ENCODE measurements around the gene LY6G5B.

The LY6G5B gene

DNA sequence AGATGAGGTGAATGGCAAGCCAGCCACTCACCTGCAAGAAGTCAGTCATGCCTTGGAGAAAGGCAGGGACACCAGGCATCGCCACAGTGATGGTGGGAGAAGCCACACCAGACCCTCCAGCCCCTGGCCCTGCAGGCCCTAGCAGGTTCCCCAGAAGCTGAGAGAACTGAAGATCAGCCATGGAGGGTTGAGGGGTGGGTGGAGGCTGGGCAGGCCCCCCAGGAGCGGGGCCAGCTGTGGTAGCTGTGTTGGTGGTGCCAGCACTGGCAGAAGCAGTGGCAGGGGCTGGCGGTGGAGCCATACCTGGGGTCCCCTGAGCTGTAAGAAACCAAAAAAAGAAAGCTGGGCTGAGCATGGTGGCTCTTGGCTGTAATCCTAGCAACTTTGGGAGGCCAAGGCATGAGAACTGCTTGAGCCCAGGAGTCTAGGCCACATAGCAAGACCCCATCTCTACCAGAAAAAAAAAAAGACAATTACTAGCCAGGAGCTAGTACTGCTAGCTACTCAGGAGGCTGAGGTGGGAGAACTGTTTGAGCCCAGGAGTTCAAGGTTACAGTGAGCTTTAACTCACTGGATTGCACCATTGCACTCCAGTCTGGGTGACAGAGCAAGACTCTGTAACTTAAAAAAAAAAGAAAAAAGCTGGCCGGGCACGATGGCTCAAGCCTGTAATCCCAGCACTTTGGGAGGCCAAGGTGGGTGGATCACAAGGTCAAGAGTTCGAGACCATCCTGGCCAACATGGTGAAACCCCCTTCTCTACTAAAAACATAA, 26.8 kb upstream of the LY6G5B start:
- DNase-seq = no peak

DNA sequence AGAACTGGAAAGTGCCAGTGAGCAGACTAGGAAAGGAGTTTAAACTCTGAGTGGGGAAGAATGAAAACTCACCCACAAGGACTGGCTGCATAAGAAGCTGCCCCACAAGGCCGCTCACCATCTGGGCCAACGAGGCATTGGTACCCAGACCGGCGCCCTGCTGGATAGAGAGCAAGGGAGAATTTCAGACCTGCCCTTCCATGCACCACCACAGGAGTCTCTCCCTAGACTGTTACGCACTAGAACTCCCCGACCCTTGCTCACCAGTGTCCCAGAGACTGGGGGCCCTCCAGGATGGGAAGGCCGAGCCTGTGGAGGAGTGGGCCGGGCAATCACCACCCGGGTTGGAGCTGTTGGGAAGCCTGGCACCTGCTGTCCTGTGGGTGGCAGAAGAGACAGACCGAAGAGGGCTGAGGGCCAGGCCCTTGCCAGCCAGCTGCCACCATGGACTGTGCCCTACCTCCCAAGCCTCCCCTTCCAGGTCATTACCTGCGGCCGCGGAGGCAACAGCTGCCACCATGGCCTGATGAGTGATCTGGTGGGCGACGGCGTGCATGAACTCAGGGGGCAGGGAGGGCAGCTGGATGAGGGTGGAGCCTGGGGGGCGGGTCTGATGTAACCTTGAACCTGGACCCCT, 25.8 kb upstream of the LY6G5B start:
- no peak for DNase-seq

DNA sequence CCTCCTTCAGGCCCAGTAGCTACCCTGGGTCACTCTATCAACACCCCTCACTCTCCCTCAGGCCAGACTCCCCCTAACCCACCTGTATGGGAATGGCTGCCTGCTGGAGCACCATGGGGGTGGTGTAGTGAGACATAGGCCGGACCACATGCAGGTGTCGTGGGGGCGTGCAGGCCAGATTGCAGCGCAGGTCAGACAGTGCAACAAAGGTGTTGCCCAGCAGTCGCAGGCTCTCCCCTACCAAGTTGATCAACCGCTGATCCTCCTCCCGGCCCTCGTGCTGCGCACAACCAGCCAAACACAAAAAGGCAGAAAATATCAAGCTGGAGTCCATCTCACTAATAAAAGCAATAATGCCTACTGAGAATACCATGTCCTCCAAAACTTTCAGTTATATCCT, 24.5 kb upstream of the LY6G5B start:
- DNase-seq = no peak

DNA sequence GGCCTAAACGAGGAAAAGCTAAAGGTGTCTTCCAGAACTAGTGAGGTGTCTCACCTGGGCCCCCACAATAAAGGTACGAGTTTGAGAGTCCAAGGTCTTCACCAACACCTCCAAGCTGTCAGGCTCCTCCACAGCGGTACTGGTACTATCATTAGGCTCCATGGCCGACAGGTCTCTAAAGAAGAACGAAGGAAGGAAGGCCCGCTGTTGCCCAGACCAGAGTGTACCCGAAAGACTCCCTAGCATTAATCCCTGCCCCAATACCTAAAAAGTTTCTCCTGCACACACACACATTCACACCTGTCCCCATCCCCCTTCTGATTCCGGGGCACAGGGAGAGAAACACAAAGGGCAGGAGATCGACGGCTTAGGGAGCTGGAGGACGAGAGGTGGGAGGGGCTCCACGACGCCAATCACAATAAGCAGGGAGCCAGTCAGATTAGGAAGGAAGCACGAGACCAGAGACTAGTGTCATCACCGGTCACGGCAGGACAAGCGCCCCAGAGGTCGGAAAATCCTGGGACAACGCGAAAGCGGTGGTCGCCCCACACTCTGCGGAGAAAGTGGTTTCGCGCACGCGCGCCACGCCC, 18.1 kb upstream of the LY6G5B start:
- no peak for DNase-seq

DNA sequence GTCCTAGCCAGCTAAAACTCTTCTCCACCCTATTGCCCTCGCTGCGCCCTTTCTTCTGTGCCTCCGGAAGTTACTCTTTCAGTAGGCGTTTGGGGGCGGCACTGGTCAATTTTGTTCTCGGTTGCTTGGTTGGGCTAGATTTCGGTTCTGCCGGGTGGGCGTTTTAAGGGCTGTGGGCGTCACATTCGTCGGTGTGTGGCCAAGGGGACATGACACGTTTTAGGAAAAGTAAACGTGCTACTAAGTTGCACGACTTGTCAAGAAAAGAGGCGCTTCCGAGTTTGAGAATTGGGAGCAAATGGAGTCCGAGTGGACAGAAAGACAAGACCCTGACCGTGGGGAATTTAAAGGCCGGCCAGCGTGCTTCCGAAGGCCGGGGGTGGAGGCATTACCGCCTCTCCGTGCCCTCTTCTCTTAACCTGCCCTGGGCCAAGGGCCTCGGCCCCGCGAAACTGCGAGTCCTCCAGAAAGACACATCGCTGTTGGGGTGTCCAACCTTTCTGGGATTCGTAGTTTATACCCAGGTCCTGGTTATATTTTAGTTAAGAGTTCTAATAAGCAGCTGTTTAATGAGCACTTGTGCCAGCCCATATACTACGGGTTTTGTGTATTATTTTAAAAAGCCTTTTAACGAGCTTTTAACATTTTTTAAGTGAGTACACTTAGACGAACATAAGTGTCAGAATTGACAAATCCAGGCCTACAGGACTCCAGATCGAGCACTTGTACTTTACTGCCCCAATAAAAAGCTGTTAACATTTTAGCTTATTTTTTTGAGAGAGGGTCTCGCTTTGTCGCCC, 16.7 kb upstream of the LY6G5B start:
- DNase-seq = no peak

DNA sequence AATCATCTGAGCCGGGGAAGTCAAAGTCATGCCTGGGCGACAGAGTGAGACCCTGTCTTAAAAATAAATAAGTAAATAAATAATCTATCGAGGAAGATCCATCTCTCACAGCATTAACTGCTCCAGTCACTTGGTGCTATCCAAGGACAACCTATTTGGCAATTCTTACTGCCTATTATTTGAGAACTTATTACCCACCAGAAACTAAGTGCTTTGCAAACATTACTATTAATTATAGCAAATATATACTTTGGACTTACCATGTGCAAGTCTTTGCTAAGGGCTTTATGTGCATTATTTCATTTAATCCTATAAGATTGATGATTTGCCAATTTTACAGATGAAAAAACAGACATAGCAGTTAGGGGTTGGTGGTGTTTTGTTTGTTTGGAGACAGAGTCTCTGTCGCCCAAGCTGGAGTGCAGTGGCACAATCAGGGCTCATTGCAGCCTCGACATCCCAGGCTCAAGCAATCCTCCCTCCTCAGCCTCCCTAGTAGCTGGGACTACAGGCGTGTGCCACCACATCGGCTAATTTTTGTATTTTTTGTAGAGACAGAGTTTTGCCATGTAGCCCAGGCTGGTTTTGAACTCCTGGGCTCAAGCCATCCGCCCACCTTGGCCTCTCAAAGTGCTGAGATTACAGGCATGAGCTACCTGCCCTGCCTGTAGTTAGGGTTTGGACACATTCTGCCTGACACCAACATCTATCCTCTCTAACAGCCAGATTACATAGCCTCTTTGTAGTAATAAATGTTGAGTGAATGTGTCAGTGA, 15.0 kb upstream of the LY6G5B start:
- no peak for DNase-seq

DNA sequence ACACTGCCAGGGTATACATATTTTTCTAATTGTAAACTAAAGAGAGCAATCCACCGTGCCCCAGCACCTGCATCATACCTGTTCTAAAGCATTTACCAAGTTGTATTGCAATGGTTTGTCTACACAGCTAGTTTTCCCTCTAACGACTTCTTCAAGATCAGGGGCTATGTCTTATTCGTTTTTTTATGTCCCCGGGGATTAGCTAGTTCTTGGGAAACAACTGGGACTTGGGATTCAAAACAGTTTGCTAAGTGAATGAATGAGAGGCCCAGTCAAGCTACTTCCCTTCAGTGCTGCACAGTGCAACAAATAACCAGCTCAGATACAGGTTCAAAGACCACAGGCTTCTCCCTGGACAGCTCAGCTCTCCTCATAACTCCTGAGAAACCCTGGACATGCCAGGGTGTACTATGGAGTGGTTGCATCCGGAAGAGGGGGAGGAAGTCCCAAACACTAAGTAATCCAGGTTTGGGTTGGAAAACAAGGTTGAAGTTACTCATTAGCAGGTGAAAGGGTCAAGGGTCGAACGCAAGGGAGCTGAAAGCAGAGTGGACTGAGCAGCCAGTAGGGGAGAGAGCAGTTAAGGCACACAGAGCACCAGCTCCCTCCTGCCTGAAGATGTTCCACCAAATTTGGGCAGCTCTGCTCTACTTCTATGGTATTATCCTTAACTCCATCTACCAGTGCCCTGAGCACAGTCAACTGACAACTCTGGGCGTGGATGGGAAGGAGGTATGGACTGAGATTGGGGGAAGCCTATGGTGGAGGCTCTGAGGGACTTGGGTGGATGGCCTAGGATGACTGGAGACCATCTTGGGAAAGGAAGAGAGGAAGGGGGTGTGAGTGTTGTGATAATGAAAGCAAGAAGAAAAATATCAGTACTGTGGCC, 14.2 kb upstream of the LY6G5B start, which contains the start of gene APOM:
Gene APOM (plus strand): TSS at position 546 of the 889 bp plus-strand sequence. CDS start 73 bp downstream, at position 619.
- no peak for DNase-seq

DNA sequence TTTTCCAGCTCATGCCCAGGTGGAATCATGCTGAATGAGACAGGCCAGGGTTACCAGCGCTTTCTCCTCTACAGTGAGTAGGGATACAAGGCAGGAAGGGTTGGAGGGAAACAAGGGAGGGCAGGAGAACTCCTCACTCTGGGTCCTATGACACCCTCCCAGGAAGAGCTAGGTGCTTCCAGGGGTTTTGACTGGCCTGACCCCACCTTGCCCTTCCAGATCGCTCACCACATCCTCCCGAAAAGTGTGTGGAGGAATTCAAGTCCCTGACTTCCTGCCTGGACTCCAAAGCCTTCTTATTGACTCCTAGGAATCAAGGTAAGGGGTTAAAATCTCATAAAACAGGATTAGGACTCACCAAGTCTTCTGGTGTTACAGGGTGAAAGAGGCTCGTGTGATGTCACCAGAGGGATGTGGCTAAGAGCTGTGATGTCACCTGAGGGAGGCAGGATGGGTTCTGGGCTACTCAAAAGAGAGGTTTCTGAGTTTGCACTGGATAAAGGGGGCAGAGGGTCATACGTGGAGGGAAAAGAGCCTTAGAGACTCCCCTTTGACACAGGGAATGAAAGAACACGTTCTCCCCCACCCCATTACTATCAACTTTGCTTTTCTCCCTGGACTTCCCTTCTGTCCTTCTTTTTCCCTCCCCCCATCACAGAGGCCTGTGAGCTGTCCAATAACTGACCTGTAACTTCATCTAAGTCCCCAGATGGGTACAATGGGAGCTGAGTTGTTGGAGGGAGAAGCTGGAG, 12.2 kb upstream of the LY6G5B start:
- peak; percentile 42 for DNase-seq

DNA sequence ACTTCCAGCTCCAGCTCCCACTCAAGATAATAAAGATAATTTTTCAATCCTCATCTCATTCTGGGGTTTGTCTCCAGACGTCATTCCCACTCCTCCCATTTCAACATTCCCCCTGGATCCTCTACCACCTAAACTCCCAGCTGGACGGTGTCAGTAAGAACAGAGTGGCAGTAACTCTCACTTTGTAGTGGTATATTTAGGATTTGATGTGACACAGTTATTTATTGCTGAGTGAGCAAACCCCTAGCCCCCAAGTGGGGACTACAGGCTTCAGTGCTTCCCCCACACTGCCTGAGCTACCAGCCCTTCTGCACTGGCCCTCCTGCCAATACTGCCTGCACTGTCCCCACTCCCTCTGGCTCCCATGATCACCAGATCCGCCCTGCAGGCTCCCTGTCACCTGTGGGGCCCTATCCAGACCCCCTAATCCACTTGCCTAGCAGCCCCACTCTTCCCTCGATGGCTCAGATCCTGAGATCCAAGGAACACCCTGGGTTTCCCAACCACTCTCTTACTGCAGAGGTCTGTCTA, 11.6 kb upstream of the LY6G5B start:
- no peak for DNase-seq

DNA sequence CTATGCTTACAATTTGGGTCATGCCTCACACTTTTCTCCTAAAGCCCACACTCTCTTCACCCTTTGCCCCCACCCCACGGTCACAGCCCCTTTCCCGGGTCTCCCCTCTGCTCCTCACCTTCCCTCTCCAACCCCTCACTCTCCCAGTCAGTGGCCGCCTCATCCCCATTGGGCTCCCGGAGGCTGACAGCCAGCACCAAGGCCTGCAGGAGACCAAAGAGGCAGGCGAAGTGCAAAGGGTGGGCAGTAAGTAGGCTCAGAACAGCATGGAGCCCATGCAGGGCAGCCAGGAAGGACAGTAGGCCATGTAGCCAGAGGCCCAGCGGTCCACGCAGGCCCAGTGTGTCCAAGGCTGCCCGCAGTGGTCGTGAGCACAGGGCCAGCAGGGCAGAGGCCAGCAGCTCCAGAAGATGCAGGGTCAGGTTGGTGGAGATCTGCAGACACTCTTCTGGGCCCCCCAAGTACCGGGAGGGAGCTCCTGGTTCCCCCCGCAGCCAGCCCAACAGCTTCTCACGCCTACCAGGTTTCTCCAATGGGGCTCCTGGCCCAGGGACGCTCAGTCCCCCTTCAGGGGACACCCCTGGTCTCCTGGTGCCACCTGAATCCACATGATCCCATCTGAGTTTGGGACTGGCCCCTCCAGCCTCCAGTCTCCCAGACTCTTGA, 10.7 kb upstream of the LY6G5B start:
- no peak for DNase-seq

DNA sequence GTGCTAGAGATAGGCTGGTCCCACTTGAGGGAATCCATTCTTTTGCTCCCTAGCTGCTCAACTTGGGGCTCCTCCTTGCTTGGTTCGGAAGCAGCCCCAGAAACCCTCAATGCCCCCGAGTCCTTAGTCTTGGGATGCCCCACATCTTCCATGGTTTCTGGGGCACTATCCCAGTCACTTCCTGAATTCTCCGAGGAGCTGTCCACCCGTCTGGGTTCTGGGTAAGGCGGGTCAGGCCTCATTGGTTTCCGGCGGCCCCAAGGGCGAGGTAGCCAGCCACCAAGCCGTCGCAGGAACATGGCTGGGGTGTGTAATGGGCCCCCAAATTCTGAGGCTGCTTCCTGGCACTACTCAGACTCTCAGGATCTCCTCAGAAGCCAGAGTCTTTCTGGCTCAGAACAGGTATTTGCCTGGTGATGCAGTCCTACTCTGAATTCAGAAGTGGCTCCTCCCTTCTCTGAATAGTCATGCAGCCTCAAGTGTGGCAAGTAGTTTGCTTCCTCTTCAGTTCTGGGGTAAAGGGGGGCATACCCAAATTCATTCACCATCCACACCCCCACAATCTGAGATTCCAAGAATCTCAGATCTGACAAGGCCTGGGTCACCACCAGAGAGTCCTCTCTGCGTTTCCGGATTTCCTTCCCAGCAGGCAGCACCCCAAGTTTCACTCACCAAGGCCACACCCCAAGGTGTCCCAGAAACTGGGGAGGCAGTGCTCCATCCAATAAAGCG, 10.0 kb upstream of the LY6G5B start:
- DNase-seq = peak; percentile 43

DNA sequence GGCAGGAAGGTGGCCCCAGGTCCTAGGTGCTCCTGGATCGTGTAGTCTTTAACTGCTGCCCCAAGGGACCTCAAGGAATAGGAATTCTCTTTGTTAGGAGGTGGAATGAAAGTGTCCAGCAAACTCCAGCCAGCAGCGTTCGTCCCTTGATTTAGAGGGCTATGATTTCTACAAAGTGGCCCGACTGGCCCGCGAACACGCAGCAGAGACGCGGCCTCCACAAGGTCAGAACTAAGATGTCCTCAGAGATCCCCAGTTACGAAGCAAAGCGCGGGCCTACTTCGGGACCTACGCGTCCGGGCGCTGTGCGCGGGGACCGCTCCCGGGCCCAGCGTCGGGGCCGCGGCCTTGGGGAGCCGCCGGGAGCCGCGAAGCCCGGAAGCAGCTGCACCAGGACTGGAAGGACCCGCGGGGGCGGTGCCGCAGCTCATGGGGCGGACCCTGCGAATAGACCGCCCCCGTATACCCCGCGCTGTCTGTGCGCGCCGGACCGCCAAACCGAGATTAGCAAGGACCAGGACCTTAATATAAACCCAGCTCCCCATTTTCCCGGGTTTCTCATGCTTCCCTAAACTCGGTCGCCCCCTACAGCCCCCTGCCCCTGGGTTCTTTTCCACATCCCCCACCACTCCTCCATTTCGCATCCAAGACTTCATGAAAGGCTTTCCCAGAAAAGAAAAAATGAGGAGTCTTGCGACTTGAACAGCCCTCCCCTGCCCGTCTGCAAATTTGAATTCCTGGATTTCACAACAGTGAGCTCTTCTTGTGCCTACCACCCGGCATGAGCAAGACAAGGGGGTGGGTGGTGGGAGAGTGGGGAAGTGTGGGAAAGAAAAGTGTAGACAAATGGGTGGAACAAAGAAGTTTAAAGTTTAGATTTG, 9.2 kb upstream of the LY6G5B start, which contains the start of gene C6orf47:
Gene C6orf47 (minus strand): TSS at position 398 of the 881 bp plus-strand sequence. CDS start 831 bp downstream, outside the sequence.
- DNase-seq = peak; percentile 81

DNA sequence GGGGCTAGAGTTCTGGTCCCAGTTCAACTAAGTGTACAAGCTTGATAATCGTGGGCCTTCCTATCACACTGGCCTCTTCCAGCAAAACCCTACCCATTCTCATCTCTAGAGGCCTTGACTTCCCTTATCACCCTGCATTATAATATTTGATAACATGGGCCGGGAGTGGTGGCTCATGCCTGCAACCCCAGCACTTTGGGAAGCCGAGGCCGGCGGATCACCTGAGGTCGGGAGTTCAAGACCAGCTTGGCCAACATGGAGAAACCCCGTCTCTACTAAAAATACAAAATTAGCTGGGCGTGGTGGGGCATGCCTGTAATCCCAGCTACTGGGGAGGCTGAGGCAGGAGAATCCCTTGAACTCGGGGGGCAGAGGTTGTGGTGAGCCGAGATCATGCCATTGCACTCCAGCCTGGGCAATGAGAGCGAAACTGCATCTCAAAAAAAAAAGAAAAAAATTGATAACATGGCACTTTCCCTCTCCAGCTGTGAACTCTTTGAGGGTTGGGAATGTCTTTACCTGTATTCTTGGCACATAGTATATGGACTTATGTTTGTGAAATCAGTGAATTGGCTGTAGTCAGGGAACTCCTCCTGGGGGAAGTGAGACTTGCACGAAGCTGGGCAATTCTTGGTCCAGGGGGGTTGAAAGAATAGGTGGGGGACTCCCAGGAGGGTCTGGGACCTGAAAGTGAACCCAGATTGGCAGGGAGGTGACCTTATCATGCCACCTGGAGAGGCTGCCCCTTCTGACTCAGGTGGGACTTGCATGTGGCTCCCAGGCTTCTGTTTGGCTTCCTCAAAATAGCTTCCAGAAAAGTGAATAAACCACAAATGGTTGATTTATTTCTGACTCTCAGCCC, 8.3 kb upstream of the LY6G5B start:
- no peak for DNase-seq

DNA sequence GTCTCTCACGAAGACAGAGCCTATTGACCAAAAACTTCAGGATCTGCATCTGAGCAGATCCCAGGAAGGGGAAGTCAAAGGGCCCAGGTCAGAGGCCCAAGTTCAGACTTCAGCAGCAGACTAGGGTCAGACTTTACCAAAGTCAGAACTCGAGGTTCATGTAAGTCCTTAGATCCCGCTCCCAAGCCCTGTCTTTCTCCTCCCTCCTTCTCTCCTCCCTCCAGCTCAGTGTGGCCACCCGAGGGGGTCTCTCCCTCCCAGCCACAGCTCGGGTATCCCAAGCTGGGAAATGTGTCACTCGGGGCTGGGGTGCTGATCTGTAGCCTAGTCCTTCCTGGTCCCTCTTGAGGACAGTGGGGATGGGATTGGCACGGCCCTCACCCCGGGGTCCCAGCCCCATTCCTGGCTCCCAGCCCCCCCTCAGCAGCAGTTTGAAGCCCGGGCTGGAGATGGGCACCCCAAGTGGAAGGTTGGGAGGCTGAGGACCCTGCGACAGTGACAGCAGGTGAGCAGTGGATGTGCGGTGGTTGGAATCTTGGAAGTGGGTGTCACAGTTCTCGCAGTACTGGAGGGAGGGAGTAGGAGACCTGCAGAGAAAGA, 7.6 kb upstream of the LY6G5B start:
- no peak for DNase-seq

DNA sequence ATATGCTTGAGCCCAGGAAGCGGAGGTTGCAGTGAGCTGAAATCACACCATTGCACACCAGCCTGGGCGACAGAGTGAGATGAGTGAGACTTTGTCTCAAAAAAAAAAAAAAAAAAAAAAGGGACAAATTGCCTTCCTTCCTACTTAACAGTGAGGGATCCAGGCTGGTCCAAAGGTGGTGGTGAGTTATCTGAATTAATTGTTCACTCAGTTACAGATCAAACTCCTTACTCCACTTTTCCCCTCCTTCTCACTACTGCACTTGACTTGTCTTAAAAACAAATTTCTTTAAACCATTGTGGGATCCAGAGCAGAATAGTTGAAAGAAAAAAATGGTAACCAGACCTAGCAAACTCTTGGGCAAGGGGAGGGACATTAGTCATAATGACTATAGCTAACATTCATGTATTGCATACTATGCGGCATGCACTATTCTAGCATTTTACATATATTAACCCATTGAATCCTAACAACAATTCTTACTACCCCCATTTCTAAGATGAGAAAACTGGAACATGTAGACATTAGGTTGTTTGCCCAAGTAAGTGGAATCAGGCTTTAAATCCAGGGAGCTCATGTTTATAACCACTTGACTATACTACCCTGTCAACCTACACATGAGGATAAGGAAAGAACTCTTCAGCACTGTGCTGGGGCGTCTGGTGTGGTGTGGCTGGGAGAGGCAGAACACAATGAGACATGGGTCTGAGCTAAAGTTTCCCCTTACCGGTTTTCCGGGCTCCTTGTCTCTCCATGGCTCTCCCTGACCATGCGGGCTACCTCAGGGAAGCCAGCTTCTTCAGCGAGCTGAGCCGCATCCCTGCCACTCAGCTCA, 6.4 kb upstream of the LY6G5B start:
- DNase-seq = no peak

All from CD4-positive, alpha-beta T cell treated with Interleukin-12 subunit alpha and Interleukin-12 subunit beta, for 1 hour (primary cell).